ENCODE data around the gene CRELD1.
A peak's percentile ranks its signal among the peaks of the same experiment; 100 is the strongest.
"Not testable (repeated sequence)": the region's sequence is repeated elsewhere in the genome, so short reads cannot be mapped to it uniquely, and the experiment has no call there.

Gene CRELD1

GRCh38 chr3:9937486-9938238 is 4.0 kb downstream of the CRELD1 start:
- DNase-seq = no peak

- DNase-seq = no peak
Observed at GRCh38 chr3:9938966-9939365, 5.3 kb downstream of the CRELD1 start.

GRCh38 chr3:9939906-9940305 is 6.3 kb downstream of the CRELD1 start:
- DNase-seq = not testable (repeated sequence)

- DNase-seq = no peak
Observed at GRCh38 chr3:9940746-9941145, 7.1 kb downstream of the CRELD1 start.

- DNase-seq = no peak
Observed at GRCh38 chr3:9942164-9942563, 8.5 kb downstream of the CRELD1 start.

GRCh38 chr3:9942934-9943690 is 9.5 kb downstream of the CRELD1 start:
- no peak for DNase-seq

- no peak for DNase-seq
Observed at GRCh38 chr3:9944271-9944670, 10.6 kb downstream of the CRELD1 start.

GRCh38 chr3:9945358-9945757 is 11.7 kb downstream of the CRELD1 start:
- DNase-seq = no peak

GRCh38 chr3:9946112-9947024 is 12.7 kb downstream of the CRELD1 start:
- peak; percentile 85 for DNase-seq

GRCh38 chr3:9947025-9947995 is 13.7 kb downstream of the CRELD1 start:
- DNase-seq = no peak

GRCh38 chr3:9948586-9948985 is 15.0 kb downstream of the CRELD1 start:
- no peak for DNase-seq

- DNase-seq = no peak
Observed at GRCh38 chr3:9949115-9949514, 15.5 kb downstream of the CRELD1 start.

GRCh38 chr3:9949626-9950025 is 16.0 kb downstream of the CRELD1 start:
- DNase-seq = no peak

- DNase-seq = peak; percentile 44
Observed at GRCh38 chr3:9951126-9951525, 17.5 kb downstream of the CRELD1 start.

- no peak for DNase-seq
Observed at GRCh38 chr3:9951598-9951961, 17.9 kb downstream of the CRELD1 start.

GRCh38 chr3:9951962-9952805 is 18.6 kb downstream of the CRELD1 start, which contains the start of gene PRRT3:
TSS of gene PRRT3 (minus strand) at chr3:9952408. CDS start at chr3:9950115, 2,293 bp downstream.
- DNase-seq = peak; percentile 79

- no peak for DNase-seq
Observed at GRCh38 chr3:9955067-9955502, 21.5 kb downstream of the CRELD1 start.

- DNase-seq = no peak
Observed at GRCh38 chr3:9955611-9956352, 22.1 kb downstream of the CRELD1 start.

- no peak for DNase-seq
Observed at GRCh38 chr3:9957214-9957613, 23.6 kb downstream of the CRELD1 start.

- DNase-seq = no peak
Observed at GRCh38 chr3:9965200-9965875, 31.7 kb downstream of the CRELD1 start.
